ENCODE data around the gene C10orf53.
"Not testable (repeated sequence)": the region's sequence is repeated elsewhere in the genome, so short reads cannot be mapped to it uniquely, and the experiment has no call there.

Gene C10orf53

GRCh38 chr10:49652421-49653272 is 26.8 kb upstream of the C10orf53 start:
- no peak for DNase-seq (ENCODE audit: low read depth)

DNA sequence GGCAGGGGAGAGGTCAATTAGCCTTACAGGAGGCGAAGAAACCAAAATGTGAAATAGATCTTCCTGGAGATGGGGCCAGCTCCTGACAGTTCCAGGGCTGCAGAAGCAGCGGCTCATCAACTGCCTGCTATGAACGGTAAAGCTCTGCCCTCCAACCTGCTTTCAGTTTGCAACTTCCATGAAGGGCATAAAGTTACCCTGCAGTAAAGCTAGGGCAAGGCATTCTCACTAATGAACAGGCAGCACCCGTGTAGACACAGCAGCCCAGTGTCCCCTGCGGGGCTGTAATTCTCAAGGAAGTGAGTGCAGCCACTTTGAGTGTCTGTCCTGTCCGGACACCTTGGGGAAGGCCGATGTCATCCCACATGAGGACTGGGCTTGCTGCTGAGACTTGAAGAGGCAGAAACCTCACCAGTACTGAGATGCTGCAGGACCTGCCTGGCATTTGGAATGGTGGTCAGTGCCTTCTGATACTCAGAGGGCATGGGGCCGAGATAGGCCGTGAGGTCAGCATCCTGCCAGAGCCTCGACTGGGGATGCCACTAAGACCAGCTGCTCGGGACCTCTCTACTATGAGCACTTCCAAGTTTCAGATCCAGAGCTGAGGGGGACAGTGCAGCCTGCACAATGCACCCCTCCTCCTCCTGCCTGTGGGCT is 26.1 kb upstream of the C10orf53 start:
- no peak for DNase-seq (ENCODE audit: low read depth)

- DNase-seq (ENCODE audit: low read depth) = no peak
Observed at GRCh38 chr10:49654036-49654693, 25.3 kb upstream of the C10orf53 start.

- no peak for DNase-seq (ENCODE audit: low read depth)
Observed at GRCh38 chr10:49655099-49655498, 24.4 kb upstream of the C10orf53 start.

GRCh38 chr10:49656845-49657493 is 22.5 kb upstream of the C10orf53 start:
- DNase-seq (ENCODE audit: low read depth) = no peak

- no peak for DNase-seq (ENCODE audit: low read depth)
Observed at GRCh38 chr10:49657606-49658005, 21.8 kb upstream of the C10orf53 start.

DNA sequence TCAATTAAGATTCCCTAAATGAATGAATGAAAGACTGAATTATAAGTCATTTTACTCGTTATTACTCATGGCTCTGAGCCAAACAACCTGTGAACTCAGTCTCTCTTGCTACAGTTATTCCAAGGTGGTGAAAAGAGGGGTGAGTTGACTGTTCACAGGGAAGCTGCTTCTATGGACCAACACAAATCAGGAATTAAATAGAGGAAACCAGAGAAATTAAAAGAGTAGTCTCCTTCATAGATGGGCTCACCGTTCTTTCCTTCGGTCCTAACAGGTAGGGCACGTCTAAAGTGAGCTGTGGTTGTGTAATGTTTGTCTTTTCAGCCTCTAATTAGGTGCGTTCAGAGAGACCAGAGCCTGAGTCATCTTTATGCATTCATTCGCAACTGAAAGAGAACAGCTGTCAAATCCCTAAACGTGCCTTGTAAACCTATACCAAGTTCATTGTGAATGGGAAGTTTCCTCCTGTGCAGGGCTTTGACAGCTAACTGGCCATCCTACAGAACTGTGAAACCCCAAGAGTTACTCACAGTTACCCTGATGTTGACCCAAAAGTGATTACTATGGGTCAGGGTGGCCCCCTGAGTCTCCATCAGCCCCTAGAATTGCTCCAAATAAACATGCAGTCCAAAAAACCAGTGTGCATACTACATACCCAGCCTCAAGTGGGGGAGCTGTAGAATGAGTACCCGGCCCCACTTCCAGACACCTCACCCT is 18.2 kb upstream of the C10orf53 start:
- DNase-seq (ENCODE audit: low read depth) = no peak

- DNase-seq (ENCODE audit: low read depth) = no peak
Observed at GRCh38 chr10:49662169-49662830, 17.2 kb upstream of the C10orf53 start.

GRCh38 chr10:49663596-49663995 is 15.9 kb upstream of the C10orf53 start:
- no peak for DNase-seq (ENCODE audit: low read depth)

GRCh38 chr10:49664006-49664841 is 15.2 kb upstream of the C10orf53 start:
- no peak for DNase-seq (ENCODE audit: low read depth)

- no peak for DNase-seq (ENCODE audit: low read depth)
Observed at GRCh38 chr10:49664842-49665355, 14.6 kb upstream of the C10orf53 start.

DNA sequence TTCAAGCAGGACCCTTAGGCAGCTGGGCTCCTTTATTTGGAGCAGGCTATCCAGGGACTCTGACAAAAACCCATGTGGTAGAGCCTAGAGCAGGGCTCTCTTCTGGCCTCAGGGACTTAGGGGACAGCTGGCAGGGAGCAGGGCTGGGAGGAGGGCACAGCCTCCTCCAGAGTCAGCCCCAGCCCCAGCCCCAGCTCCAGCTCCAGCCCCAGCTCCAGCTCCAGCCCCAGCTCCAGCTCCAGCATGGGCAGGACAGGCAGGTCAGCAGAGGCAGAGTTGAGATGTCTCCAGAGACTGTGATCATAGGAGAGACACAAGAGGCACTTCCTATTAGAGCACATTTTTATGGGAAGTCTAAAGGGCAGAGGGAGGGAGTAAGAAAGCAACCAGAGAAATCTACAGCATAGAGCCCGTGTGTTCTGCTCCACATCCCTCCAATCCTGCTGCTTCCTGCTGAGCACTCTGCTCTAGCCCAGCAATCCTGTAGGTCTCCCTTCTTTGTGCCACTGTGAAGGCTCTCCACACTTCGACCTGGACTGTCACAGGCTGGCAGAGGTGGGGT is 13.3 kb upstream of the C10orf53 start:
- DNase-seq (ENCODE audit: low read depth) = no peak

DNA sequence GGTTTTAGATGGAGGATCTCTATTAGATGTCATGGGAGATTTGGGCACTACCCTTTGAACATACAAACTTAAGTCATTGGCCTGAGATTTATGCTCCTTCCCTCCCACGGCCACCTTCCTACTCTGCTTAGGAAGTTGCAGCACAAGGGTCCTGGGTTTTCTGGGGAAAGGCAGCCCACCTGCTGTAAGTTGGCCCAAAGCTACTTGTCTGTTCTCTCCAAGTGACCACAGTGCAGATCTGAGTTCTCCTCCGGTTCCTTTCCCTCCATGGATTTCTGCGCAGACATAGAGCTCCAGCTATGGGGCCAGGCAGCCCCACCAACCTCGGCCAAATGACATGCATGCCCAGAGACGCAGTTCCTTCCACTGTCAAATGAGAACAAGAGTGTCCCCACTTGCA is 12.8 kb upstream of the C10orf53 start:
- no peak for DNase-seq (ENCODE audit: low read depth)

DNA sequence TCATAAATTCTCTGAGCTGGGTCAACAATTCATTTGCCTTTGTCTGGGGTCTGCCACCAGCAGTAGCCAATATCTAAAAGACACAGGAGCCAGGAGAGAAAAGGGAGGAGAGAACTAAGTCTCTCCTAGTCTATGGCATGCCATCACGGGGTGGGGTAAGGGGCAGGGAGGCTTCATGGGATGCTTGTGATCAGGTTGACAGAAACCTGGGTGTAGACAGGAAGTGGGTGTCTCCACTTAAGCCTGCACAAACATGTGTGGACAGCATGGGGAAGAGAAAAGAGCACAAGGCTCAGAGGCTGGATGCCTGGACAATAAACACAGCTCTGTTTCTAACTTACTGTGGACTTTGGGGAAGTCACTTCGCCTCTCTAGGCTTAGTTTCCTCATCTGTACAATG is 11.5 kb upstream of the C10orf53 start:
- DNase-seq (ENCODE audit: low read depth) = no peak

- no peak for DNase-seq (ENCODE audit: low read depth)
Observed at GRCh38 chr10:49668684-49669083, 10.8 kb upstream of the C10orf53 start.

- no peak for DNase-seq (ENCODE audit: low read depth)
Observed at GRCh38 chr10:49678827-49679479, 498 bp upstream of the C10orf53 start.

- not testable (repeated sequence) for DNase-seq (ENCODE audit: low read depth)
Observed at GRCh38 chr10:49682449-49682848, 3.0 kb downstream of the C10orf53 start.

DNA sequence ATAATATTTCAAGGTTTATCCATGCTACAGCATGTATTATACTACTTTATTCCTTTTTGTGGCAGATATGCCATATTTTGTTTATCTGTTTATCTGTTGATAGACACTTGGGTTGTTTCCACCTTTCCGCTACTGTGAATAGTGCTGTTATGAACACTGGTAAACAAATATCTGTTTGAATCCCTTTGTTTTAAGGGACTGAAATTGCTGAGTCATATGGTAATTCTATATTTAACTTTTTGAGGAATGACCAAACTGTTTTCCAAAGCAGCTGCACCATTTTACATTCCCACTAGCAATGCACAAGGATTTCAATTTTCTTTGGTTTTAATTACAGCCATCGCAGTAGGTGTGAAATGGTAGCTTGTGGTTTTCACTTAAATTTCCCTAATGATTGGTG is 3.4 kb downstream of the C10orf53 start:
- DNase-seq (ENCODE audit: low read depth) = no peak

DNA sequence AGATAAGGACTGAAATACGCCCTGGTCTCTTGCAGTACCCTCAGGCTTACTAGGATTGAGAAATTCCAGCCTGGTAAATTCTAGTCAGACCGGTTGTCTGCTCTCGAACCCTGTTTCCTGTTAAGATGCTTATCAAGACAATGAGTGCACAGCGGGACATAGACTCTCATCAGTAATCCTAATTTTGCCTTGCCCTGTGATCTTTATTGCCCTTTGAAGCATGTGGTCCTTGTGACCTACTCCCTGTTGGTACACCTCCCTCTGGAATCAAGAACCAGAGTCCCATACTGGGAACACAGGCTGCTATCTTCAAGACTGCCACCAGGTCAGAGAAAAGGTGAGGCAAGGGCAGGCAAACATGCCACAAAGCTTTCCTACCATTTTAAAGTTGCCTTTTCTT is 7.2 kb downstream of the C10orf53 start:
- DNase-seq (ENCODE audit: low read depth) = no peak
